Esophagus muscularis mucosa (tissue), 4 donors: Measurements from ENCODE around the gene SLC44A5. TPM values are rescaled to one million over a fixed set of nuclear protein-coding genes. Genes with fewer than 3 reads are reported as not detected.

ENCODE experiments used
- DNase-seq: peaks from one replicate; pipeline ENCODE4 v3.0.0-alpha.2; 2017; ENCODE audit errors: extremely low spot score
- H3K27ac ChIP-seq, 4 donors: fragments of 200-600 bp; sonication (generic); replicated peaks in 1 of 4; 1 replicate in 3 of 4; 2 replicates in 1 of 4; pipeline ENCODE4 v1.5.1; 2016 to 2019; ENCODE audit warnings: mild to moderate bottlenecking in 1 of 4
- H3K27me3 ChIP-seq, 4 donors: fragments of 200-600 bp; sonication (generic); one replicate each; pipeline versions ENCODE4 v1.5.1 to v1.6.0; 2016 to 2019
- H3K36me3 ChIP-seq, 4 donors: fragments of 200-600 bp; sonication (generic); one replicate each; pipeline ENCODE4 v1.5.1; 2016 to 2019
- H3K4me1 ChIP-seq, 4 donors: fragments of 200-600 bp; sonication (generic); one replicate each; pipeline ENCODE4 v1.5.1; 2016 to 2019
- H3K4me3 ChIP-seq, 4 donors: fragments of 200-600 bp; sonication (generic); 1 replicate in 2 of 4; 2 replicates in 2 of 4; pipeline ENCODE4 v1.5.1; 2016 to 2019; ENCODE audit warnings: mild to moderate bottlenecking in 4 of 4, moderate library complexity in 1 of 4
- H3K9me3 ChIP-seq, 4 donors: fragments of 200-600 bp; sonication (generic); 1 replicate in 3 of 4; 2 replicates in 1 of 4; pipeline ENCODE4 v1.5.1; 2016 to 2019
- CTCF ChIP-seq, 3 experiments: fragments of 200-600 bp in 2 of 3; fragments of 450-650 bp in 1 of 3; sonication (generic) in 2 of 3; IDR thresholded peaks; one replicate each; pipeline ENCODE4 v1.5.1; 2017 to 2019; ENCODE audit warnings: antibody characterized with exemption in 3 of 3, mild to moderate bottlenecking in 2 of 3, moderate library complexity in 1 of 3
- EP300 ChIP-seq: sonication (generic); formaldehyde crosslinking; IDR thresholded peaks from one replicate; pipeline ENCODE4 v1.6.1; 2017; ENCODE audit warnings: antibody characterized with exemption
- POLR2A ChIP-seq: fragments of 450-650 bp; IDR thresholded peaks from one replicate; pipeline ENCODE4 v1.6.1; 2017; ENCODE audit warnings: antibody characterized with exemption, moderate library complexity, mild to moderate bottlenecking, low read depth
- POLR2AphosphoS5 ChIP-seq, 2 donors: sonication (generic); formaldehyde crosslinking; IDR thresholded peaks; one replicate each; pipeline ENCODE4 v1.6.1; 2017; ENCODE audit warnings: antibody characterized with exemption in 2 of 2
- WGBS: methylation state at CpG from one replicate; pipeline ENCODE4 v1.1.5; 2018; 5-methylcytosine and 5-hydroxymethylcytosine counted together
- intact Hi-C: fragments of 100-400 bp; cut with DNase I; formaldehyde crosslinking; loops from one replicate; pipeline ENCODE4 v1.15.1; 2023
- total RNA-seq, 4 donors: library from RNA; depleted of rRNA; stranded (reverse); fragments of >200 nt; gene quantifications; one replicate each; pipeline versions ENCODE4 v1.1.0 to v1.2.1, GENCODE V29; 2016

Gene SLC44A5
- total RNA-seq, 4 donors from 2014 or later: 0.17 to 0.71 (median 0.23) TPM; not detected in 1

- Histone ChIP-seq H3K27ac (no peak overlapping the region), H3K4me1 (no peaks in the 10 kb centered on the region), H3K36me3 (no peaks in the 10 kb centered on the region), H3K27me3 (no peaks in the 10 kb centered on the region), H3K9me3 (no peaks in the 10 kb centered on the region), H3K4me3 (no peak overlapping the region)
- DNase-seq: no peak
- WGBS: 98% methylated on average over 2 of the region's 2 CpGs
- no peak for TF ChIP-seq POLR2A
- no peak for TF ChIP-seq CTCF (IDR thresholded peaks at IDR 0.05)
- no peak for TF ChIP-seq EP300
- TF ChIP-seq POLR2AphosphoS5 (IDR thresholded peaks at IDR 0.05): no peak
- intact Hi-C loops: no loop called here
Observed at GRCh38 chr1:75312620-75313019, 298.3 kb downstream of the SLC44A5 start.

- H3K36me3 ChIP-seq: no peaks in the 10 kb centered on the region
- no peaks in the 10 kb centered on the region for H3K27me3 ChIP-seq
- H3K4me1 ChIP-seq: no peaks in the 10 kb centered on the region
- intact Hi-C loops: no loop called here
- no peak for DNase-seq
- no peak overlapping the region for H3K4me3 ChIP-seq
- no peak overlapping the region for H3K27ac ChIP-seq
- H3K9me3 ChIP-seq: no peaks in the 10 kb centered on the region
- no peak for TF ChIP-seq EP300
- no peak for TF ChIP-seq CTCF (IDR thresholded peaks at IDR 0.05)
- no peak for TF ChIP-seq POLR2A
- TF ChIP-seq POLR2AphosphoS5 (IDR thresholded peaks at IDR 0.05): no peak
Observed at GRCh38 chr1:75310067-75310466, 300.8 kb downstream of the SLC44A5 start.

GRCh38 chr1:75308365-75308764, 302.5 kb downstream of the SLC44A5 start:
- intact Hi-C loops: no loop called here
- no peaks in the 10 kb centered on the region for H3K27me3 ChIP-seq
- WGBS: 79% methylated on average over 2 of the region's 2 CpGs
- no peaks in the 10 kb centered on the region for H3K9me3 ChIP-seq
- H3K4me1 ChIP-seq: no peaks in the 10 kb centered on the region
- no peak overlapping the region for H3K27ac ChIP-seq
- no peak overlapping the region for H3K4me3 ChIP-seq
- DNase-seq: no peak
- TF ChIP-seq CTCF (IDR thresholded peaks at IDR 0.05) (no peak), POLR2A (no peak), POLR2AphosphoS5 (IDR thresholded peaks at IDR 0.05) (no peak), EP300 (no peak)
- no peaks in the 10 kb centered on the region for H3K36me3 ChIP-seq

- Histone ChIP-seq H3K9me3 (no peaks in the 10 kb centered on the region), H3K27me3 (no peaks in the 10 kb centered on the region), H3K36me3 (no peaks in the 10 kb centered on the region), H3K4me3 (no peak overlapping the region), H3K4me1 (no peaks in the 10 kb centered on the region), H3K27ac (no peak overlapping the region)
- DNase-seq: no peak
- intact Hi-C loops: no loop called here
- 86% methylated on average over 2 of the region's 2 CpGs for WGBS
- TF ChIP-seq POLR2AphosphoS5 (IDR thresholded peaks at IDR 0.05) (no peak), EP300 (no peak), POLR2A (no peak), CTCF (IDR thresholded peaks at IDR 0.05) (no peak)
Observed at GRCh38 chr1:75305061-75305460, 305.9 kb downstream of the SLC44A5 start.

GRCh38 chr1:75293270-75293669, 317.6 kb downstream of the SLC44A5 start:
- Histone ChIP-seq H3K9me3 (no peaks in the 10 kb centered on the region), H3K4me1 (peaks cover 0 to 4% (median 0%) of the 10 kb centered on the region in 4 donors), H3K4me3 (no peak overlapping the region), H3K36me3 (no peaks in the 10 kb centered on the region), H3K27me3 (no peaks in the 10 kb centered on the region), H3K27ac (no peak overlapping the region)
- intact Hi-C loops: no loop called here
- 85% methylated on average over 4 of the region's 4 CpGs for WGBS
- TF ChIP-seq EP300: no peak
- TF ChIP-seq POLR2AphosphoS5 (IDR thresholded peaks at IDR 0.05): no peak
- no peak for TF ChIP-seq CTCF (IDR thresholded peaks at IDR 0.05)
- no peak for TF ChIP-seq POLR2A
- no peak for DNase-seq
